DOHH2 (cell line): ENCODE measurements around the gene MB.

Source experiments
- H3F3A ChIP-seq: fragments of 200-600 bp; sonication (generic), shearing (Covaris generic); 2 replicates; pipeline ENCODE4 v1.6.0; 2016; ENCODE audit warnings: antibody characterized with exemption, mild to moderate bottlenecking; ENCODE audit not compliant: control insufficient read depth, insufficient read depth
- H3K27ac ChIP-seq: fragments of 200-600 bp; sonication (generic); 2 replicates; pipeline ENCODE4 v1.5.1; 2014; ENCODE audit warnings: low read depth, mild to moderate bottlenecking, low read length, moderate library complexity
- H3K27me3 ChIP-seq: fragments of 200-600 bp; sonication (generic); 2 replicates; pipeline ENCODE4 v1.6.1; 2014; ENCODE audit warnings: mild to moderate bottlenecking, low read length, mixed read lengths; ENCODE audit not compliant: control insufficient read depth
- H3K36me3 ChIP-seq: fragments of 200-600 bp; sonication (generic); 2 replicates; pipeline ENCODE4 v1.6.1; 2014; ENCODE audit warnings: mild to moderate bottlenecking, low read length, moderate library complexity, mixed read lengths; ENCODE audit not compliant: control insufficient read depth
- H3K4me1 ChIP-seq: fragments of 200-600 bp; sonication (generic); 2 replicates; pipeline ENCODE4 v1.6.1; 2014; ENCODE audit warnings: mild to moderate bottlenecking, low read length, mixed read lengths; ENCODE audit not compliant: control insufficient read depth
- H3K4me2 ChIP-seq: fragments of 200-600 bp; sonication (generic); 2 replicates; pipeline ENCODE4 v1.6.0; 2014; ENCODE audit warnings: mild to moderate bottlenecking, low read length, moderate library complexity
- H3K4me3 ChIP-seq: fragments of 200-600 bp; sonication (generic); 2 replicates; pipeline ENCODE4 v1.5.1; 2014; ENCODE audit warnings: mild to moderate bottlenecking, low read length, mixed read lengths
- H3K79me2 ChIP-seq: fragments of 200-600 bp; sonication (generic); 2 replicates; pipeline ENCODE4 v1.6.1; 2014; ENCODE audit warnings: mild to moderate bottlenecking, low read length, mixed read lengths; ENCODE audit not compliant: control insufficient read depth
- H3K9me2 ChIP-seq: fragments of 200-600 bp; sonication (generic); replicated peaks from 2 replicates; pipeline ENCODE4 v1.6.1; 2014; ENCODE audit warnings: mild to moderate bottlenecking, low read length, mixed read lengths; ENCODE audit not compliant: control insufficient read depth
- H3K9me3 ChIP-seq: fragments of 200-600 bp; sonication (generic); 2 replicates; pipeline ENCODE4 v1.6.1; 2014; ENCODE audit warnings: antibody characterized with exemption, low read length, mixed read lengths; ENCODE audit not compliant: control insufficient read depth, insufficient read depth
- H4K20me1 ChIP-seq: fragments of 200-600 bp; sonication (generic); 2 replicates; pipeline ENCODE4 v1.6.0; 2014; ENCODE audit warnings: low read depth, mild to moderate bottlenecking, antibody characterized with exemption, low read length, moderate library complexity; ENCODE audit not compliant: control insufficient read depth, insufficient read depth
- CTCF ChIP-seq: fragments of 200-600 bp; sonication (generic); IDR thresholded peaks from one replicate; pipeline ENCODE4 v1.5.1; 2014; ENCODE audit warnings: antibody characterized with exemption, mild to moderate bottlenecking, low read depth, low read length; ENCODE audit not compliant: poor library complexity, severe bottlenecking
- EZH2phosphoT487 ChIP-seq: fragments of 200-600 bp; sonication (generic); IDR thresholded peaks from 2 replicates; pipeline ENCODE4 v1.6.1; 2017; ENCODE audit warnings: borderline replicate concordance, mild to moderate bottlenecking, antibody characterized with exemption, low read length, moderate library complexity, mixed read lengths

Gene MB

DNA sequence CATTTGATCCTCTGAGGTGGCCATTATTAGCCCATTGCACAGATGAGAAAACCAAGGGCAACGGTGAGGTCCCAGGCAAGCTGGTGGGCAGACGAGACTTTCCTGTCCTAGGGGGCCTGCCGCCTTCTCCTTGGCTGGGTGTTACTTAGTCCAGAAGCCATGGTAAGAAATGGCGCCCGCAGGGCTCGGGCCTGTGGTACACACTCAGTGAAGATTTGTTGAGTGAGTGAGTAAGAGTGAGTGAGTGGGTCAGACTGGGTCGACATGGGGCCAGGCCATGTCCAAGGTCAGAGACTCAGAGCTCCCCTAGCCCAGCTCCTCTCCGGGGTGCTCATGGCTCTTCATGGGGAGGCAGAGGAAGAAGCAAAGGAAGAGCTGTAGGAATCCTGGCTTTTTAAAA lies 40.5 kb downstream of the MB start:
- Histone ChIP-seq H3K4me2 (no peak overlapping the region), H3K4me1 (no peaks in the 10 kb centered on the region), H3K4me3 (no peak overlapping the region), H3K9me3 (no peaks in the 10 kb centered on the region), H3K9me2 (no peaks in the 10 kb centered on the region), H3K36me3 (no peaks in the 10 kb centered on the region), H4K20me1 (no peaks in the 10 kb centered on the region), H3K27me3 (peaks cover 3% of the 10 kb centered on the region; the same call in 1 of the 2 replicates), H3F3A (no peaks in the 10 kb centered on the region), H3K79me2 (no peaks in the 10 kb centered on the region), H3K27ac (no peak overlapping the region)
- TF ChIP-seq CTCF, result no peak
- TF ChIP-seq EZH2phosphoT487, result no peak

GRCh38 chr22:35575116-35575748 lies 41.9 kb downstream of the MB start:
- peaks cover 3% of the 10 kb centered on the region; the same call in 1 of the 2 replicates for H3K27me3 ChIP-seq
- H3K79me2 ChIP-seq, result no peaks in the 10 kb centered on the region
- no peaks in the 10 kb centered on the region for H3K36me3 ChIP-seq
- H3K9me3 ChIP-seq, result no peaks in the 10 kb centered on the region
- no peak for TF ChIP-seq CTCF
- no peak for TF ChIP-seq EZH2phosphoT487
- no peaks in the 10 kb centered on the region for H3K9me2 ChIP-seq
- H3F3A ChIP-seq, result no peaks in the 10 kb centered on the region
- H3K4me2 ChIP-seq, result no peak overlapping the region
- no peaks in the 10 kb centered on the region for H4K20me1 ChIP-seq
- H3K27ac ChIP-seq, result no peak overlapping the region
- no peaks in the 10 kb centered on the region for H3K4me1 ChIP-seq
- no peak overlapping the region for H3K4me3 ChIP-seq

GRCh38 chr22:35572556-35572955 lies 44.6 kb downstream of the MB start:
- Histone ChIP-seq H3K9me3 (no peaks in the 10 kb centered on the region), H4K20me1 (no peaks in the 10 kb centered on the region), H3K4me3 (no peak overlapping the region), H3K9me2 (no peaks in the 10 kb centered on the region), H3K4me1 (no peaks in the 10 kb centered on the region), H3K36me3 (no peaks in the 10 kb centered on the region), H3K4me2 (no peak overlapping the region), H3K27me3 (peaks cover 3% of the 10 kb centered on the region; the same call in 1 of the 2 replicates), H3K79me2 (no peaks in the 10 kb centered on the region), H3F3A (no peaks in the 10 kb centered on the region), H3K27ac (no peak overlapping the region)
- no peak for TF ChIP-seq CTCF
- no peak for TF ChIP-seq EZH2phosphoT487
